LHCN-M2 (cell line): ENCODE results near the gene LRRC4C. TPM values are rescaled to one million over a fixed set of nuclear protein-coding genes. Genes with fewer than 3 reads are reported as not detected.
"Not testable (repeated sequence)": the region's sequence is repeated elsewhere in the genome, so short reads cannot be mapped to it uniquely, and the experiment has no call there.

Source experiments
- DNase-seq: peaks from one replicate; pipeline ENCODE4 v3.0.0-alpha.2; 2012; ENCODE audit warnings: low read depth
- total RNA-seq: library from RNA; depleted of rRNA; stranded (reverse); fragments of >200 nt; gene quantifications from 2 replicates; pipeline ENCODE4 v1.2.3, GENCODE V29; 2014

LRRC4C gene
- total RNA-seq, 1 experiment from 2014 or later, result not detected

GRCh38 chr11:40185793-40186192 lies 1273.7 kb downstream of the LRRC4C start:
- DNase-seq, result no peak

DNA sequence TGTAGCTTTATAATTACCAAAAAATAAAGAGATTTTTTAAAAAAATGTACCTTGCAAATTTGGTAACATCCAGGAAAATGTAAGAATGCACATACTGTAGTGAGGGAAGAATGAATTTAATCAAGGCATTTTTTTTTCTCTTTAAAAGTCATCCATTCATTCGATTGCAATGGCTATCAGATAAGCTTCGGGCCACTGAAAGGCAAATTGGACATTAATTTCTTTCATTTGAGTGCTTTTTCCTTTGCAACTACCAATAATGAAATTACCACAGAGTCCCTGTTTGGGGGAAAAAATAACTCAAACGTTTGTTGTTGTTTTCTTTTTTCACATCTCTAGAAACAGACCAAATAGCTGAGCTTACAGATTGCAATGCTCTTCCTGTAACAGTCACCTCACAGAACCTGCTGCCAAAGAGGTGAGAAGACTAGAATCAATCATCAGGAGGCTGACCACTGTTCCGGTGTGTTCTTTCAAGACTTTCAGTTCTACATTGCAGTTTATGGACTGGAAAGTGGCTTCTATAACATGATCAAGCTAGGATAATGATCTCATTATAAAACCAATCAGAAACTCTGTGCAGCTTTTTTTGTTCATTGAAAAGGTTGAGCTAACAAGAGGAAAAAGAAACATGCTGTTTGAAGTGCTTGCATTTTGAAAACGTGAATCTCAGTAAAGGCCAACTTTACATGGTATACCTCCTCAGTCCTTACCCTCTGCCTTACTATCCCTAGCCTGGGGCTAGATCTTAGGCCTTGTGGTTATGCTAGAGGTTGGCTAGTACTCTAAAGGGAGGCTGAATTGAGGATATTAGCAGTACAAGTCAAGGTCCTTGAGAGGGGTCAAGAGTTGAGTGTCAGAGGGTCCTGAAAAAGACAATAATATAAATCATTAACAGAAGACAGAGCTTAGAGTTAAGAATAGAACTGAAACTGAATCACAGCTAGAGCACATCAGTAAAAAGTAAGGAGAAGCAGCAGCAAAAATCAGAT lies 1276.1 kb downstream of the LRRC4C start:
- no peak for DNase-seq

GRCh38 chr11:40179541-40179940 lies 1279.9 kb downstream of the LRRC4C start:
- no peak for DNase-seq

DNA sequence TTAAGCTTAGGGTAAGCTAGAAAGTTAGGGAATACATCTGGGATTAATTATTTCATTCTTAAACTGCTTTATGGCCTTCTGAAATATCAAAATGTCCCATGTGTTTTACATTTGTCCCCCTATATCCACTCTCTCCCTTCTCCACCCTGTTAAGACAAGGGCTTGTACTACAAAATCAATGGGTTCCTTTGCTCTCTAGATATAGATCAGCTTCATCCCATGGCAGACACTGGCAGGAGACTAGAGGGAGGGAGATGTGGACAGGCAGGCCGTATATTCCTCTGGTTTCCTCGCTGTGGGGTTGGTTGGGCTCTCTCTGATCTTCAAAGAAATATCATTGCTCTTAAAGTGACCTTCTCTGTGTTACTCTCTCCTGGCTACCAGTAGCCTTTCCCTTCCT lies 1281.0 kb downstream of the LRRC4C start:
- no peak for DNase-seq

- no peak for DNase-seq
These were observed 1283.5 kb downstream of the LRRC4C start for GRCh38 chr11:40175980-40176379.

DNA sequence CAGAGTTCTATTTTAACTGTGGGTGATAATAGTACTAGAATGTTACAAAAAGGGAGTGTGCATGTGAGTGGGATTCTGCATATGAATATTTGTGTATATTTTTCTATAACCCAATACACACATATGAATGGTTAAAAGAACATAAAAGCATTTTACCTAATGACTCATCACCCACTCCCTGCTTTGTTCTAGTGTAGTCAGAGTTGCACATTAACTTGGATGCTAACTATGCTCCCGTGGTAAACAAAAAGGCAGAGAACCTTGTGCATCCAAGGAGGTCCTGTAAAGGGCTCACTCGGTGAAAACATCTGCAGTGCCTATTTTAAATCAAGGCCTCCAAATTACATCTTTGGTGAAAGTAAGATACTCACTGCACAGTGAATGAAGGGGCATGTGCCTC lies 1289.4 kb downstream of the LRRC4C start:
- no peak for DNase-seq

DNA sequence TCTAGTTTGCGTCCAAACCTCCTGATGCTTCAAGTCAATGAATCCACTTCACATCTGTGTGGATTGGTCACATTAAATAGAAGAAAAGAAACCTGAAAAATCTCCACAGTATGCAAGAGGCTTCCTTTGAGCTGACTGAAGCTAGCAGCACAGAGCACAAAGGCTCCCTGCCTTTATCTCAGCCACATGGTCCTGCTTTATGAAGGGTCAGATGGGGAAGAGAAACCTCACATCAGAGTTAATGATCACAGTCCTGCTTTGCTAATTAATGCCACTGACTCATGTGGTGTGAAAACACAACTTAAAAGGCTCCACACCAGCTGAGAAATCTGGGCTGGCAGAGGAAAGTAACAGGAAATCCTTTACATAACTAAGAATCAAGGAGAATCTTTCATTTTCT lies 1291.0 kb downstream of the LRRC4C start:
- no peak for DNase-seq

- DNase-seq, result not testable (repeated sequence)
These were observed 1291.6 kb downstream of the LRRC4C start for GRCh38 chr11:40167805-40168204.

DNA sequence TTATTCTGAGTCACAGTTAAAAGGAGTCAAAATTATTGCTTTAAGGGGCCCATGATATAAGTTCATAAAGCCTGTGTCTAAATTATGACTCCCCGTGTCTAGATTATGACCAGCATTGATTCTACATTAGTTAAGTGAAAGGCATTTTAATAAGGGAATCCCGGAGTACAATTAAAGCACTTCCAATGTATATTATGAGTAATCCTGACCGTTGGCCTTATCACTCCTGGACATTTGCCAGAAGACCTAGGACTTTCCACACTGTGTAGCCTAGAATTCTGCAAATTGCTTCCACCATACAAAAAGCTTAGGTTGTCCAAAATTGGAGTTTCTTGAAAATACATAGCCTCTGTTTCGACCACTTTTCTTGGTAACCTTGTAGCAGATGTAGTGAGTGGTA lies 1292.6 kb downstream of the LRRC4C start:
- DNase-seq, result no peak

GRCh38 chr11:40162901-40163883 lies 1296.3 kb downstream of the LRRC4C start:
- DNase-seq, result no peak

DNA sequence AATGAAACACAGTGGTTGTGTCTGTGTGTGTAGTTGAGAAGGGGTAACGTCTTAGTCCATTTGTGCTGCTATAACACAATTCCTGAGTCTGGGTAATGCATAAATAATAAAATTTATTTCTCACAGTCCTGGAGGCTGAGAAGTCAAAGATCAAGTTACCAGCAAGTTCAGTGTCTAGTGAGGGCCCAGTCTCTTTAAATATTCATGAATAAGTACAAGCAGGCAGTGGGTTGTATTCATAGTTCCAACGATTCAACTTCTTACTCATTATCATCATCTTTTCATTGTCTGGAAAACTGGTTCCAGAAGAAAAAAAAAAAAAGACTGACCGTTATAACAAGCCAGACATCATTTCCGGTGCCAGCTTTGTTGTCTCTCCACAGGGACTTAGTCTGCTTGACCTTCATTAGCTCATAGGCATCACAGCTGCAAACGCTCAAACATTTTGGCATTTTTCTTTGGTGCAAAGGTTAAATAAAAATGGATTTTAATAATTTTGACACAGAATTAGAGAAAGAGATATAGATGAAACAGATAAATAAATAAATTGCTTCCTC lies 1297.5 kb downstream of the LRRC4C start:
- DNase-seq, result no peak

- no peak for DNase-seq
These were observed 1299.0 kb downstream of the LRRC4C start for GRCh38 chr11:40160418-40160817.

GRCh38 chr11:40149721-40150120 lies 1309.7 kb downstream of the LRRC4C start:
- DNase-seq, result no peak

- no peak for DNase-seq
These were observed 1318.9 kb downstream of the LRRC4C start for GRCh38 chr11:40140560-40140959.

DNA sequence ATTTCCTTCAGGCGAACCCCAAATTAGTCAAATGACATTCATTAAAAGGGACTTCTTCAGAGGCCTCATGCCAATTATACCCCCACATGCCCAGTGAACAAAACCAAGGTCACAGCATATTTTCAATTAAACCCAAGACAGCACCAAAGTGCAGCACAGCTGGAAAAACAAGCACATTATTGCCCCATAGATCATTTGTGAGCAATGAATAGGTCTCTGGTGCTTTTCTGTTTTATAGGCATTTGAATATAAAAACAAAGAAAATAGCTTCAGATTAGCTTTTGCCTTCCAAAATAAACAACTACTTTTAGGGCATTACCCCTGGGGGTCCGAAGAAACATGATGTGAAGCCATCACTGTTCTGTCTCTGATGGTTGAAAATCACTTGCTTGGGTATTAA lies 1319.9 kb downstream of the LRRC4C start:
- no peak for DNase-seq

DNA sequence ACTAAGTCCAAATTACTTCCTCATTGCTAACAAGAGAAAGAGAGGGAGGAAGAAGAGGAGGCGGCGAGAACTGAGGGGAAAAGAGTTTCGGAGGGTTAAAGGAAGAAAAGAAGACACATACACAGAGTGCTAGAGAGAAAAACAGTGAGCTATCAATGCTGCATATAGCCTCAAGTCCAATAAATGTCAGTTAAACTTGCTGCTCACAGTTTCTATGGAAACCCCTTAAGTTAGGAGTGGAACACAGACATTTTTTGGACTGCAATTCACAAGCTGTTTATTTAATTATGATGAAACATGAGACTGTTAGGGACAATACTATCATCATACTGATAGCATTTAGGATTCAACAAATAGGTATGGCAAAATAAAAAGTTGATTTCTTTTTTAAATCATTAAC lies 1320.4 kb downstream of the LRRC4C start:
- DNase-seq, result no peak

- no peak for DNase-seq
These were observed 1324.5 kb downstream of the LRRC4C start for GRCh38 chr11:40134820-40135570.

DNA sequence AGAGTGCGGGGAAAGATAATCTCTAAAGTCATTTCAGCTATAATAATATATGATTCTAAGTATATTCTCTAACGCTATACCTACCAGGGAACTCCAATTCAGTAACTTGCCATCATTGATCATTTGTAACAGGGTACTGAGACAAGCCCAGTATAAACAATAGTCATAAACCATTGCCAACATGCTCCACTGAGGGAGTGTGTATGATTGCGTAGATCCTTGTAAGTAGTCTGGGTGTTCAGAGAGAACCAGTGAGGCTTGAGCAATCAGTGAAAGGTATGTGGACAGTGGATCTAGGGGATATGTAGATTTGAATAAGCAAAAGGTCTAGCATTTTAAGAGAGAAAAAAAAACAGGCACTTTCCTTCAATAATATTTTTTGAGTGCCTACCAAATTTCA lies 1326.0 kb downstream of the LRRC4C start:
- no peak for DNase-seq

DNA sequence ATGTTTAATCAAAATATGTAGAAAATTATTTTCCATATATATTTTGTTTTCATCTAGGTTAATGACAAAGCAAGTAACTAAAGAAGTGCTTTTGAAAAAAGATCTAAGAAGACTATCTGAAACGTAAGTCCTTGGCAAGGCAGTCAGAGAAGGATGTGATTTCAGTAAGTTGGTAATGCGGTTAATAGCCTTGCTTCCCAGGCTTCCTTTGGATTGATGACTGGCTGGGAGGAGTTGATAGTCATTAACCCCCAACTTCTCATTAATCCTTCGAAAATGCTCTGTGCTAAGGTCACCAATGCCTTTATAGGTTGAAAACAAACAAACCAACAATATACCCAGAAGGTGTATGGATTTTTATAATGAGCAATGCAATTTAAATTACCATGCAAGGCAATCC lies 1326.5 kb downstream of the LRRC4C start:
- DNase-seq, result no peak

- DNase-seq, result no peak
These were observed 1329.0 kb downstream of the LRRC4C start for GRCh38 chr11:40130427-40130826.

GRCh38 chr11:40129266-40129665 lies 1330.2 kb downstream of the LRRC4C start:
- no peak for DNase-seq
